Lower leg skin (tissue), 3 donors: ENCODE results near the gene COX19.

Experiments used
- CTCF ChIP-seq, 3 donors: fragments of 450-650 bp; IDR thresholded peaks; one replicate each; pipeline ENCODE4 v1.5.1; 2016; ENCODE audit warnings: antibody characterized with exemption in 3 of 3, mild to moderate bottlenecking in 3 of 3, moderate library complexity in 2 of 3
- POLR2A ChIP-seq, 2 donors: fragments of 450-650 bp; IDR thresholded peaks; one replicate each; pipeline ENCODE4 v1.6.1; 2016 to 2017; ENCODE audit warnings: antibody characterized with exemption in 2 of 2, mild to moderate bottlenecking in 1 of 2, moderate library complexity in 1 of 2

GRCh38 chr7:969403-969802, 5.9 kb downstream of the COX19 start:
- no peak for TF ChIP-seq CTCF (IDR thresholded peaks at IDR 0.05)
- no peak for TF ChIP-seq POLR2A (IDR thresholded peaks at IDR 0.05)
